ENCODE measurements around the gene KBTBD4. TPM values are rescaled to one million over a fixed set of nuclear protein-coding genes. Genes with fewer than 3 reads are reported as not detected.

The KBTBD4 gene
- total and polyA plus RNA-seq, 2 of the 13 experiments (the other 11 are each of a cell fraction or from before 2014, with no cell fraction given), result 8.5 to 12.8 TPM

Small RNAs within 50 kb of the gene (small RNA-seq; reads per million reads assigned to genes)
- gene RN7SL652P (ENCODE audit: insufficient read depth in 2 of 3, insufficient read length in 3 of 3, low read depth in 2 of 3, low replicate concordance in 1 of 3) (0 reads per million in 3 experiments), gene RNU5E-10P (ENCODE audit: insufficient read depth in 2 of 3, insufficient read length in 3 of 3, low read depth in 2 of 3, low replicate concordance in 1 of 3) (0 reads per million in 3 experiments)

Other genes starting within 250 kb of the KBTBD4 start
- gene MYBPC3, start 226.3 kb downstream of the KBTBD4 start, total RNA-seq (2016; rRNA removed; fragmentation: Illumina TruSeq; extraction: Trizol), result not detected in 2 replicates
- 0.01 TPM in 1 of 2 replicates, not detected in the other for gene MYBPC3, start 226.3 kb downstream of the KBTBD4 start, polyA plus RNA-seq (2011; rRNA removed)
- not detected in 2 replicates for gene SPI1, start 200.4 kb downstream of the KBTBD4 start, total RNA-seq (2016; rRNA removed; fragmentation: Illumina TruSeq; extraction: Trizol)
- not detected in 2 replicates for gene SPI1, start 200.4 kb downstream of the KBTBD4 start, polyA plus RNA-seq (2011; rRNA removed)
- 7.2 and 15.3 TPM in 2 replicates for gene SLC39A13, start 170.4 kb downstream of the KBTBD4 start, total RNA-seq (2016; rRNA removed; fragmentation: Illumina TruSeq; extraction: Trizol)
- gene SLC39A13, start 170.4 kb downstream of the KBTBD4 start, polyA plus RNA-seq (2011; rRNA removed), result 30.5 and 40.7 TPM in 2 replicates
- gene PSMC3, start 152.5 kb downstream of the KBTBD4 start, total RNA-seq (2016; rRNA removed; fragmentation: Illumina TruSeq; extraction: Trizol), result 214 and 279 TPM in 2 replicates
- gene PSMC3, start 152.5 kb downstream of the KBTBD4 start, polyA plus RNA-seq (2011; rRNA removed), result 66.7 and 75.8 TPM in 2 replicates
- 0.60 and 1.2 TPM in 2 replicates for gene RAPSN, start 129.8 kb downstream of the KBTBD4 start, total RNA-seq (2016; rRNA removed; fragmentation: Illumina TruSeq; extraction: Trizol)
- gene RAPSN, start 129.8 kb downstream of the KBTBD4 start, polyA plus RNA-seq (2011; rRNA removed), result 0.15 and 0.40 TPM in 2 replicates
- 80.1 and 93.4 TPM in 2 replicates for gene CELF1, start 25.8 kb downstream of the KBTBD4 start, total RNA-seq (2016; rRNA removed; fragmentation: Illumina TruSeq; extraction: Trizol)
- gene CELF1, start 25.8 kb downstream of the KBTBD4 start, polyA plus RNA-seq (2011; rRNA removed), result 69.0 and 70.4 TPM in 2 replicates
- 91.5 and 129 TPM in 2 replicates for gene PTPMT1, start 13.4 kb downstream of the KBTBD4 start, total RNA-seq (2016; rRNA removed; fragmentation: Illumina TruSeq; extraction: Trizol)
- 55.6 and 59.4 TPM in 2 replicates for gene PTPMT1, start 13.4 kb downstream of the KBTBD4 start, polyA plus RNA-seq (2011; rRNA removed)
- gene NDUFS3, start 104 bp upstream of the KBTBD4 start, total RNA-seq (2016; rRNA removed; fragmentation: Illumina TruSeq; extraction: Trizol), result 151 and 177 TPM in 2 replicates
- 136 and 184 TPM in 2 replicates for gene NDUFS3, start 104 bp upstream of the KBTBD4 start, polyA plus RNA-seq (2011; rRNA removed)
- gene FAM180B, start 7.7 kb upstream of the KBTBD4 start, total RNA-seq (2016; rRNA removed; fragmentation: Illumina TruSeq; extraction: Trizol), result 0.40 and 0.42 TPM in 2 replicates
- gene FAM180B, start 7.7 kb upstream of the KBTBD4 start, polyA plus RNA-seq (2011; rRNA removed), result 0.72 and 1.0 TPM in 2 replicates
- not detected in 2 replicates for gene C1QTNF4, start 15.4 kb upstream of the KBTBD4 start, total RNA-seq (2016; rRNA removed; fragmentation: Illumina TruSeq; extraction: Trizol)
- 0.07 TPM in 1 of 2 replicates, not detected in the other for gene C1QTNF4, start 15.4 kb upstream of the KBTBD4 start, polyA plus RNA-seq (2011; rRNA removed)
- 272 and 373 TPM in 2 replicates for gene MTCH2, start 63.6 kb upstream of the KBTBD4 start, total RNA-seq (2016; rRNA removed; fragmentation: Illumina TruSeq; extraction: Trizol)
- 81.2 and 112 TPM in 2 replicates for gene MTCH2, start 63.6 kb upstream of the KBTBD4 start, polyA plus RNA-seq (2011; rRNA removed)
- gene AGBL2, start 136.4 kb upstream of the KBTBD4 start, total RNA-seq (2016; rRNA removed; fragmentation: Illumina TruSeq; extraction: Trizol), result 0.67 and 1.6 TPM in 2 replicates
- gene AGBL2, start 136.4 kb upstream of the KBTBD4 start, polyA plus RNA-seq (2011; rRNA removed), result 5.7 and 6.7 TPM in 2 replicates
- gene FNBP4, start 188.4 kb upstream of the KBTBD4 start, total RNA-seq (2016; rRNA removed; fragmentation: Illumina TruSeq; extraction: Trizol), result 44.4 and 72.1 TPM in 2 replicates
- gene FNBP4, start 188.4 kb upstream of the KBTBD4 start, polyA plus RNA-seq (2011; rRNA removed), result 128 and 137 TPM in 2 replicates